SK-N-SH (cell line): ENCODE results near the gene CPVL. TPM values are rescaled to one million over a fixed set of nuclear protein-coding genes. Genes with fewer than 3 reads are reported as not detected.

ENCODE experiments used
- CTCF ChIA-PET: fragments of 300-600, 350-600 bp; formaldehyde crosslinking; extraction: SDS; loops from one replicate; lab custom pipeline; 2021; lab: Yijun Ruan, JAX
- POLR2A ChIA-PET: fragments of 350-600 bp; sonication (Branson Sonifier 250); formaldehyde crosslinking; extraction: SDS; loops from one replicate; lab custom pipeline; 2020; ENCODE audit warnings: antibody characterized with exemption, inconsistent platforms; lab: Yijun Ruan, JAX
- DNase-seq: peaks from one replicate; pipeline ENCODE4 v3.0.0; 2012
- H2AFZ ChIP-seq: fragments of 200-600 bp; sonication (generic); 2 replicates; pipeline ENCODE4 v1.8.1; 2016; ENCODE audit warnings: antibody characterized with exemption, mild to moderate bottlenecking, low read depth
- H3F3A ChIP-seq: fragments of 200-600 bp; sonication (generic); replicated peaks from 2 replicates; pipeline ENCODE3; 2016; ENCODE audit warnings: antibody characterized with exemption, mild to moderate bottlenecking; ENCODE audit not compliant: insufficient read depth
- H3K27ac ChIP-seq, 2 experiments: fragments of 200-500 bp in 1 of 2; fragments of 200-600 bp in 1 of 2; sonication (Bioruptor generic) in 1 of 2; sonication (generic), shearing (Covaris generic) in 1 of 2; 2 replicates each; pipeline versions ENCODE4 v1.5.1 to v1.6.1; 2014 to 2016; ENCODE audit warnings: low read depth in 2 of 2, inconsistent platforms in 1 of 2, low read length in 1 of 2, mild to moderate bottlenecking in 1 of 2, mixed read lengths in 1 of 2
- H3K27me3 ChIP-seq: fragments of 200-600 bp; sonication (generic), shearing (Covaris generic); 2 replicates; pipeline ENCODE4 v1.6.1; 2016; ENCODE audit warnings: mixed run types; ENCODE audit not compliant: insufficient read depth
- H3K36me3 ChIP-seq, 2 experiments: fragments of 200-500 bp in 1 of 2; fragments of 200-600 bp in 1 of 2; sonication (Bioruptor generic) in 1 of 2; sonication (generic) in 1 of 2; replicated peaks in 1 of 2; 2 replicates each; pipeline versions ENCODE3 to v1.5.1; 2014 to 2016; ENCODE audit warnings: low read length in 1 of 2, mild to moderate bottlenecking in 1 of 2; ENCODE audit not compliant: insufficient read depth in 2 of 2, control insufficient read depth in 1 of 2
- H3K4me1 ChIP-seq, 2 experiments: fragments of 200-500 bp in 1 of 2; fragments of 200-600 bp in 1 of 2; sonication (Bioruptor generic) in 1 of 2; sonication (generic), shearing (Covaris generic) in 1 of 2; 2 replicates each; pipeline versions ENCODE4 v1.5.1 to v1.6.1; 2014 to 2016; ENCODE audit warnings: low read depth in 1 of 2, low read length in 1 of 2, mixed run types in 1 of 2; ENCODE audit not compliant: insufficient read depth in 2 of 2, control insufficient read depth in 1 of 2
- H3K4me2 ChIP-seq: fragments of 200-600 bp; sonication (generic), shearing (Covaris generic); 2 replicates; pipeline ENCODE4 v1.6.1; 2017; ENCODE audit warnings: mixed run types
- H3K4me3 ChIP-seq, 2 experiments: fragments of 200-500 bp in 1 of 2; fragments of 200-600 bp in 1 of 2; sonication (Bioruptor generic) in 1 of 2; sonication (generic), shearing (Covaris generic) in 1 of 2; 2 replicates each; pipeline versions ENCODE4 v1.5.1 to v1.8.1; 2014 to 2016; ENCODE audit warnings: low read depth in 2 of 2, inconsistent platforms in 1 of 2, low read length in 1 of 2, mild to moderate bottlenecking in 1 of 2, mixed read lengths in 1 of 2, moderate library complexity in 1 of 2
- H3K79me2 ChIP-seq: fragments of 200-600 bp; sonication (generic); 2 replicates; pipeline ENCODE4 v1.8.1; 2017; ENCODE audit warnings: mild to moderate bottlenecking; ENCODE audit not compliant: insufficient read depth
- H3K9ac ChIP-seq: fragments of 200-600 bp; sonication (generic); 2 replicates; pipeline ENCODE4 v1.6.1; 2017; ENCODE audit warnings: mixed run types
- H3K9me2 ChIP-seq: fragments of 200-600 bp; sonication (generic); 2 replicates; pipeline ENCODE4 v1.6.1; 2017; ENCODE audit warnings: mixed run types
- H3K9me3 ChIP-seq: fragments of 200-600 bp; sonication (generic); 2 replicates; pipeline ENCODE4 v1.6.1; 2017; ENCODE audit warnings: mixed run types, mild to moderate bottlenecking, moderate library complexity
- H4K20me1 ChIP-seq: fragments of 200-600 bp; sonication (generic); 2 replicates; pipeline ENCODE4 v1.6.1; 2017; ENCODE audit warnings: mild to moderate bottlenecking, mixed run types; ENCODE audit not compliant: insufficient read depth
- CHD2 ChIP-seq: fragments of 150-350 bp; IDR thresholded peaks from 2 replicates; pipeline ENCODE4 v1.6.1; 2018; ENCODE audit warnings: low read length; ENCODE audit not compliant: partially characterized antibody
- CTCF ChIP-seq: fragments of 200-600 bp; sonication (generic); IDR thresholded peaks from 2 replicates; pipeline ENCODE4 v1.6.1; 2017; ENCODE audit warnings: antibody characterized with exemption, mild to moderate bottlenecking, moderate library complexity
- GABPA ChIP-seq: IDR thresholded peaks from 2 replicates; pipeline ENCODE4 v1.4.0; 2012; ENCODE audit warnings: low read depth, mild to moderate bottlenecking
- MEF2A ChIP-seq: IDR thresholded peaks from 2 replicates; pipeline ENCODE4 v1.4.0; 2012; ENCODE audit warnings: low read depth, borderline replicate concordance
- NFIC ChIP-seq: IDR thresholded peaks from 2 replicates; pipeline ENCODE4 v1.4.0; 2012; ENCODE audit warnings: borderline replicate concordance
- NRF1 ChIP-seq: IDR thresholded peaks from 2 replicates; pipeline ENCODE4 v1.6.1; 2012; ENCODE audit warnings: low read depth, mild to moderate bottlenecking, low read length
- PBX3 ChIP-seq: IDR thresholded peaks from 2 replicates; pipeline ENCODE4; 2012
- RAD21 ChIP-seq: IDR thresholded peaks from 2 replicates; pipeline ENCODE4 v1.6.1; 2012; ENCODE audit warnings: mild to moderate bottlenecking, low read length
- SIN3A ChIP-seq: IDR thresholded peaks from 2 replicates; pipeline ENCODE4 v1.6.1; 2012; ENCODE audit warnings: low read depth, mild to moderate bottlenecking, low read length, moderate library complexity, borderline replicate concordance
- SMC3 ChIP-seq: IDR thresholded peaks from 2 replicates; pipeline ENCODE4 v1.6.1; 2012; ENCODE audit warnings: low read depth, low read length, improper control_type of control experiment
- TEAD4 ChIP-seq: IDR thresholded peaks from 2 replicates; pipeline ENCODE4 v1.4.0; 2012; ENCODE audit warnings: mild to moderate bottlenecking, borderline replicate concordance; ENCODE audit not compliant: insufficient read depth
- USF2 ChIP-seq: fragments of 150-350 bp; IDR thresholded peaks from 2 replicates; pipeline ENCODE4 v1.6.1; 2017; ENCODE audit warnings: antibody characterized with exemption, low read length, low read depth, borderline replicate concordance
- YY1 ChIP-seq: IDR thresholded peaks from 2 replicates; pipeline ENCODE4 v1.4.0; 2012; ENCODE audit warnings: low read depth, mild to moderate bottlenecking
- WGBS: methylation state at CpG from one replicate; pipeline ENCODE4 v1.1.6; 2017; ENCODE audit warnings: low lambda C conversion rate; 5-methylcytosine and 5-hydroxymethylcytosine counted together
- polyA plus RNA-seq, 3 experiments: library from polyadenylated mRNA; depleted of rRNA; stranded (reverse); fragments of >200 nt; gene quantifications; 2 replicates each; pipeline ENCODE4 v1.2.3, GENCODE V29; 2012
- TF ChIP-seq, protein P1 (sequence below): IDR thresholded peaks from 2 replicates; pipeline ENCODE4 v1.6.1; 2012; ENCODE audit warnings: mild to moderate bottlenecking, low read depth, low read length, moderate library complexity

The CPVL gene
- polyA plus RNA-seq, 1 of the 3 experiments (the other 2 are of a cell fraction) = not detected

GRCh38 chr7:29042824-29043231 lies 103.5 kb downstream of the CPVL start (continued):
- TF ChIP-seq CTCF (no peak), PBX3 (no peak), CHD2 (no peak)

GRCh38 chr7:29041991-29042390 lies 104.3 kb downstream of the CPVL start:
- no peaks in the 10 kb centered on the region for H4K20me1 ChIP-seq
- H3K4me2 ChIP-seq = no peak overlapping the region
- 77% methylated on average over 4 of the region's 4 CpGs for WGBS
- no peaks in the 10 kb centered on the region for H3K79me2 ChIP-seq
- H3K4me1 ChIP-seq = peaks cover 0 to 23% of the 10 kb centered on the region in 2 experiments
- no peaks in the 10 kb centered on the region for H3K27me3 ChIP-seq
- CTCF ChIA-PET = interaction anchor here (0.9 to 2.4 kb wide), 3 partner anchors 49 to 115 kb away, joined by 3 to 7 read pairs (median 3); no protein-coding TSS in a partner anchor
- TF ChIP-seq RAD21 = no peak
- no peak for TF ChIP-seq NFIC
- no peak for TF ChIP-seq YY1
- no peak for TF ChIP-seq TEAD4
- no peak for TF ChIP-seq CHD2
- no peaks in the 10 kb centered on the region for H3K9me3 ChIP-seq
- POLR2A ChIA-PET = no interaction called here
- DNase-seq = no peak
- H3K9ac ChIP-seq = no peak overlapping the region
- no peak overlapping the region for H3K4me3 ChIP-seq
- H3K27ac ChIP-seq = no peak overlapping the region
- no peaks in the 10 kb centered on the region for H3K9me2 ChIP-seq
- no peaks in the 10 kb centered on the region for H3K36me3 ChIP-seq
- no peaks in the 10 kb centered on the region for H3F3A ChIP-seq
- H2AFZ ChIP-seq = no peak overlapping the region

GRCh38 chr7:29040579-29040925 lies 105.8 kb downstream of the CPVL start:
- Histone ChIP-seq H3K4me1 (peaks cover 0 to 25% of the 10 kb centered on the region in 2 experiments), H3F3A (no peaks in the 10 kb centered on the region), H3K27me3 (no peaks in the 10 kb centered on the region), H3K27ac (peak overlapping the region in 1 of 2 experiments; percentile 74; a peak in 1 of 4 replicates), H3K9me3 (no peaks in the 10 kb centered on the region), H3K36me3 (no peaks in the 10 kb centered on the region), H3K4me2 (no peak overlapping the region), H3K4me3 (no peak overlapping the region), H3K9ac (no peak overlapping the region), H2AFZ (no peak overlapping the region), H3K9me2 (no peaks in the 10 kb centered on the region), H3K79me2 (no peaks in the 10 kb centered on the region), H4K20me1 (no peaks in the 10 kb centered on the region)
- WGBS = 67% methylated on average over 2 of the region's 2 CpGs
- CTCF ChIA-PET = interaction anchor here (1.7 kb wide), 1 partner anchor 113 kb away, joined by 10 read pairs; no protein-coding TSS in a partner anchor
- TF ChIP-seq, protein P1, sequence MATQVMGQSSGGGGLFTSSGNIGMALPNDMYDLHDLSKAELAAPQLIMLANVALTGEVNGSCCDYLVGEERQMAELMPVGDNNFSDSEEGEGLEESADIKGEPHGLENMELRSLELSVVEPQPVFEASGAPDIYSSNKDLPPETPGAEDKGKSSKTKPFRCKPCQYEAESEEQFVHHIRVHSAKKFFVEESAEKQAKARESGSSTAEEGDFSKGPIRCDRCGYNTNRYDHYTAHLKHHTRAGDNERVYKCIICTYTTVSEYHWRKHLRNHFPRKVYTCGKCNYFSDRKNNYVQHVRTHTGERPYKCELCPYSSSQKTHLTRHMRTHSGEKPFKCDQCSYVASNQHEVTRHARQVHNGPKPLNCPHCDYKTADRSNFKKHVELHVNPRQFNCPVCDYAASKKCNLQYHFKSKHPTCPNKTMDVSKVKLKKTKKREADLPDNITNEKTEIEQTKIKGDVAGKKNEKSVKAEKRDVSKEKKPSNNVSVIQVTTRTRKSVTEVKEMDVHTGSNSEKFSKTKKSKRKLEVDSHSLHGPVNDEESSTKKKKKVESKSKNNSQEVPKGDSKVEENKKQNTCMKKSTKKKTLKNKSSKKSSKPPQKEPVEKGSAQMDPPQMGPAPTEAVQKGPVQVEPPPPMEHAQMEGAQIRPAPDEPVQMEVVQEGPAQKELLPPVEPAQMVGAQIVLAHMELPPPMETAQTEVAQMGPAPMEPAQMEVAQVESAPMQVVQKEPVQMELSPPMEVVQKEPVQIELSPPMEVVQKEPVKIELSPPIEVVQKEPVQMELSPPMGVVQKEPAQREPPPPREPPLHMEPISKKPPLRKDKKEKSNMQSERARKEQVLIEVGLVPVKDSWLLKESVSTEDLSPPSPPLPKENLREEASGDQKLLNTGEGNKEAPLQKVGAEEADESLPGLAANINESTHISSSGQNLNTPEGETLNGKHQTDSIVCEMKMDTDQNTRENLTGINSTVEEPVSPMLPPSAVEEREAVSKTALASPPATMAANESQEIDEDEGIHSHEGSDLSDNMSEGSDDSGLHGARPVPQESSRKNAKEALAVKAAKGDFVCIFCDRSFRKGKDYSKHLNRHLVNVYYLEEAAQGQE = no peak
- no peak for TF ChIP-seq SMC3
- no peak for TF ChIP-seq USF2
- no peak for TF ChIP-seq CHD2
- no peak for TF ChIP-seq NRF1
- no peak for TF ChIP-seq SIN3A
- TF ChIP-seq GABPA = no peak
- TF ChIP-seq MEF2A = no peak
- no peak for TF ChIP-seq CTCF
- no peak for DNase-seq
- POLR2A ChIA-PET = no interaction called here
